KG1 (cell line): ENCODE measurements around the gene ZNF662.

ENCODE experiments used
- DNase-seq: peaks from one replicate; lab custom pipeline; 2025; lab: John Stamatoyannopoulos, UW

The ZNF662 gene

DNA sequence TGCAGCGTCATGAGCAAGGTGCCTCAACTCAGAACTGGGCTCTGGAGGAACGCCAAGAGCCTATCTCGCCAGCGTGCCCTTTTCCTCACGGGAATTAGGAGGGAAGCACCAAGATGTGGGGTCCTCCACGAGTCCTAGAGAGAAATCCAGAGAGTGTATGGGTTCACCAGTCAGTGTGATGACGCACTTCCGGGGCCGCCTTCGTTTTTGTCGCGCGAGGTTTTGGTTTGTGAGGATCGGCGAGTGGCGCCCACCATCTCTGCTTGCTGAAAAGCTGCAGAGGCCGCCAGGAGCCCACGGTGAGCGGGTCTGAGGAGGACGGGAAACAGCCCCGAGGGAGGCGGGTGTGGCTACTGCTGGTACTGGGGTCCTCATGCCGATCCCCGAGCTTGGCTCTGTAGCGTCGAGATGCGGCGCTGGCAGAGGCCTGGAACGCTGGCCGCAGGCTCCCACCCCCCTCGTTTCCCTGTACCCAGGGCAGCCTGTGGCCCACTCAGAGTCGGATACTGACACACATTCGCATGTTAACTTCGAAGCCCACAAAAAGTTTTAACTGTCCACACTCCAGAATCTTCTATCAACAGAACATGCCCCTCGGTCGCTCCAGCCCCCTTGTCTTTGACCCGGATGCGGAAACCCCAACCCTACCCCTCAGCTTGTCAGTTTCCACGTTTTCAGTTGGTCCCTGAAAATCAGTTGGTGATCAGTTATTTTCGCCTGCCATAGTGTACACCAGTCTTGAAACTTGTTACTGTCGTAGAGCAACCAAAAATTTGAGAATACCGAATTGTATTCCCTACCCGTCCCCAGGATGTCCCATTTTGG is 30.4 kb downstream of the ZNF662 start:
- DNase-seq, result no peak

DNA sequence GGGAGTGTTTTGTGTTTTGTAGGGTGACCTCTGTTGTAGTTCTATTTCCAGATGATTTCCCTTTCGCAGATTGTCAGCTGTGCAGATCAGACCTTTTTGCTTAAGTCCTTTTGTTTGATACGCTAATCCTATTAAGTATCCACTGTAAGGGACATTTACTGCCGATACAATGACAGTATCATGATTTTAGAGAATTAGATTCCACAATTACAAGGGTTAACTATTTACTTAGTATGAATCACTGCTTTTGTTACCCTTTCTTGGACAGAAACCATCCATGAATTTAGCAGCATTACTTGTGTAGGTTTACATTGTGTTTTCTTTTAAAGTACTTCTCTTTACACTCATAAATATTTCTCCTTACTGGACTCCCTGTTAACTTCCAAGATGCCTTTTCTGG is 31.4 kb downstream of the ZNF662 start:
- no peak for DNase-seq

DNA sequence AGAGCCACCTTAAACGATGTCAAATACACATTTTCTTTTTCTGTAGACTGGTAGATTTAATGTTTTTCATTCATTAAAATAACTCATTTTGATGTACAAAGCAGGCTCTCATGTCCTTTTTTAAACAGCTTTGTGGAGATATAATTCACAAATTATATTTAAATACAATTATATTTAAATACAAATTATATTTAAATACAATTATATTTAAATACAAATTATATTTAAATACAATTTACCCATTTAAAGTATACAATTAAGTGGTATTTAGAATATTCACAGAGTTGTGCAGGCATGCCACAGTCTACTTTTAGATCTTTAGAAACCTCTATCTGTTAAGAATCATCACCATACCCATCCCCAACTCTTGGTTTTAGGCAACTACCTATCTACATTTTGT is 36.8 kb downstream of the ZNF662 start:
- no peak for DNase-seq

DNA sequence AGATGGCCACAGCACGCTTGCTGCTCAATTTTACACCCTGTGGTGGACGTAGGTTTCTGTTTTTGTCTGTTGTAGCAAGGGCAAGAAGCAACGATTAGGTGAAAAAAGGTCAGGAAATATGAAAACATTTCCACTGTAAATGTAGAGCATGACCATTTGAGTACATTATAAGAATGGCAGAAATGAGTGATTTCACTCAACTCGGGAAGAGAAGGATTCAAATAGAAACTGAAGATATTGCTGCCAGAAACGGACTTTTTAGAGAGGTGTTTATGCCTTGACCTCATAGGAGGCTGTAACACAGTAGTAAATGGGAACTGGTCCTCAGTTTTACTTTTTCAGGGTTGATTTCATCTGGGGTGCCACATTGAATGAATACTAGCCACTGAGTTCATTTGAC is 40.1 kb downstream of the ZNF662 start:
- DNase-seq, result no peak

DNA sequence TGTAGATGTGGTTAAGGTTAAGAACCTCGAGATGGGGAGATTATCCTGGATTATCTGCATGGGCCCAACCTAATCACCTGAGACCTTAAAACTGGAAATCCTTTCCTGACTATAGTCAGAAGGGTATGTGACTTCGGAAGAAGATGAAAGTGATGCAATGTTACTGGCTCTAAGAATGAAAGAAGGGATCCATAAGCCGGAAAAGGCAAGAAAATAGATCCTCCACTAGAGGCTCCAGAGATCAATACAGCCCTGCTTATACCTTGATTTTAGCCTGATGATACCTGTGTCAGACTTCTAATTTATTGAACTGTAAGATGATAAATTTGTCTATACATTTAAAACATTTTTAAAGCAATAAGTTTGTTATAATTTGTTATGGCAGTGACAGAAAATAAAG is 51.6 kb downstream of the ZNF662 start:
- no peak for DNase-seq

DNA sequence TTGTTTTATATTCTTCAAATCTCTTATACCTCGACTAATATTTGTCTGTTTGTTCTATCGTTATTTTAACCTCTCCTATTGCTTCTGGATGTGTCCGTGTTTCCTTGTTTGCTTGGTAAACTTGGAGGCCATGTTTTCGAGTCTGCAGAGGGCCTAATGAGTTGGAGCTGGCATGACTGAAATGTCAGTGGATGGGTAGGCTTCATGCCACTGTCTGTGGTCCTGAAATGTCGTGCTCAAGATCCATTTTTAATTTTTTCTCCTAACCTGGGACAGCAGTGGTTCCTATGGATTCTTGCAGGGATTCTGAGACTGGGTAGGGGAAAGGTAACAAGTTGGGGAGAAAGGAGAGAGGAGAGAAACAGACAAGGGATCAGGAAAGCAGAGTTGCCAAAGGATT is 54.3 kb downstream of the ZNF662 start:
- no peak for DNase-seq

GRCh38 chr3:42960786-42961185 is 54.8 kb downstream of the ZNF662 start:
- DNase-seq, result no peak

DNA sequence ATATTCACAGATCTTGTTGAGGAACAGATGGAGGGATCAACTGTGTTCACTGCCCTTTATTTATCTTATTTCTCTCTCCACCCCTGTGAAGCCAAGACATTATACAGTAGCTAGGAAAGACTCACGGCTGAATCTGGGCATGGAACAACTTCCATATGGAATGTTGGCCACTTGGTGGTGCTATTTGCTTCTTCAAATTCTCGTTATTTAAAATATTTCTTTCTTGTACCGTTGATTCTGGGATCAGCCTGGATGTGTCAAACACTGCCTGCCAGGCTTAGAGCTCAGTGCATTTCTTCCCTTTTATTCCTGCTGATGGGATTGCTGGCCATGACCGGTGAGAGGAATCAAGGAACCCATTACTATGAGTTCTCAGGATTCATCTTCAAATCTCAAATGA is 55.7 kb downstream of the ZNF662 start:
- DNase-seq, result no peak

- DNase-seq, result no peak
Observed at GRCh38 chr3:42963269-42963668, 57.3 kb downstream of the ZNF662 start.

DNA sequence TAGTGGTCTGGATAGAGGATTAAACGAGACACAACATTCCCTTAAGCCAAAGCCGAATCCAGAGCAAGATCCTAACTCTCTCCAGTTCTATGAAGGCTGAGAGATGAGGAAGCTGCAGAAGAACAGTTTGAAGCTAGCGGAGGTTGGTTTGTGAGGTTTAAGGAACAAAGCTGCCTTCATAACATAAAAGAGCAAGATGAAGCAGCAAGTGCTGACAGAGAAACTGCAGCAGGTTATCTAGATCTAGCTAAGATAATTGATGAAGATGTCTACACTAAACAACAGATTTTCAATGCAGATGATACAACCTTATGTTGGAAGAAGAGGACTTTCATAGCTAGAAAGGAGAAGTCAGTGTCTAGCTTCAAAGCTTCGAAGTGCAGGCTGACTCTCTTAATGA is 58.3 kb downstream of the ZNF662 start:
- DNase-seq, result no peak
